Lung (tissue), 12 donors: ENCODE results near the gene TEKT1. TPM values are rescaled to one million over a fixed set of nuclear protein-coding genes. Genes with fewer than 3 reads are reported as not detected.
"Not testable (repeated sequence)": the region's sequence is repeated elsewhere in the genome, so short reads cannot be mapped to it uniquely, and the experiment has no call there.

Experiments
- ATAC-seq: fragments of 200-7000 bp; cut with Tn5 transposase; one replicate; pipeline ENCODE4 v1.9.1; 2020; ENCODE audit warnings: moderate number of reproducible peaks; ENCODE audit not compliant: insufficient read depth, low FRiP score
- DNase-seq, 3 donors: peaks; one replicate each; pipeline ENCODE4 v3.0.0-alpha.2; 2013 to 2017
- H3K27ac ChIP-seq, 2 donors: one replicate each; pipeline ENCODE4 v1.5.1; 2013; ENCODE audit warnings: mild to moderate bottlenecking in 2 of 2, moderate library complexity in 2 of 2, control low read depth in 1 of 2, inconsistent platforms in 1 of 2, low read depth in 1 of 2, low read length in 1 of 2
- H3K27me3 ChIP-seq, 3 donors: one replicate each; pipeline ENCODE4 v1.5.1; 2013; ENCODE audit warnings: low read length in 2 of 3; ENCODE audit not compliant: control insufficient read depth in 3 of 3, insufficient read depth in 3 of 3
- H3K36me3 ChIP-seq, 4 donors: one replicate each; pipeline ENCODE4 v1.5.1; 2013; ENCODE audit warnings: low read length in 4 of 4, mild to moderate bottlenecking in 1 of 4, moderate library complexity in 1 of 4; ENCODE audit not compliant: control insufficient read depth in 4 of 4, insufficient read depth in 4 of 4
- H3K4me1 ChIP-seq, 5 donors: one replicate each; pipeline ENCODE4 v1.5.1; 2013; ENCODE audit warnings: low read length in 5 of 5, mild to moderate bottlenecking in 2 of 5, moderate library complexity in 1 of 5; ENCODE audit not compliant: control insufficient read depth in 5 of 5, insufficient read depth in 5 of 5
- H3K4me3 ChIP-seq: one replicate; pipeline ENCODE4 v1.5.1; 2013; ENCODE audit warnings: mild to moderate bottlenecking, control low read depth, moderate library complexity
- H3K9ac ChIP-seq, 2 donors: one replicate each; pipeline ENCODE4 v1.5.1; 2013; ENCODE audit warnings: low read length in 2 of 2, control low read depth in 1 of 2; ENCODE audit not compliant: insufficient read depth in 1 of 2
- H3K9me3 ChIP-seq, 4 donors: one replicate each; pipeline ENCODE4 v1.5.1; 2013; ENCODE audit warnings: low read length in 3 of 4, mild to moderate bottlenecking in 1 of 4, moderate library complexity in 1 of 4; ENCODE audit not compliant: control insufficient read depth in 4 of 4, insufficient read depth in 3 of 4
- WGBS, 2 donors: extraction: QIAGEN DNeasy Blood & Tissue Kit; methylation state at CpG; one replicate each; pipeline ENCODE4 v1.1.7; 2013; 5-methylcytosine and 5-hydroxymethylcytosine counted together
- polyA plus RNA-seq, 2 donors: library from polyadenylated mRNA; stranded (reverse); fragments of 200-250 nt; gene quantifications; one replicate each; pipeline ENCODE4 v1.2.1, GENCODE V29; 2013
- total RNA-seq, 2 donors: library from RNA; depleted of rRNA in 1 of 2; stranded (reverse); fragments of >200 nt in 1 of 2; gene quantifications; one replicate each; pipeline ENCODE4 v1.2.1, GENCODE V29; 2014 to 2021
- TF ChIP-seq, protein P1 (sequence below): IDR thresholded peaks from 2 replicates; pipeline ENCODE4 v1.5.1; 2012; ENCODE audit warnings: mild to moderate bottlenecking; ENCODE audit errors: control extremely low read depth, extremely low read depth
- donor health status: control.
- donor health status: control.
- donor health status: Bipolar disorder and iron deficiency.
- donor health status: healthy.
- donor health status: DM: yes; HTN: yes; CAD: no.

Gene TEKT1
- total and polyA plus RNA-seq, 4 donors: 9.3 to 24.8 (median 14.9) TPM

DNA sequence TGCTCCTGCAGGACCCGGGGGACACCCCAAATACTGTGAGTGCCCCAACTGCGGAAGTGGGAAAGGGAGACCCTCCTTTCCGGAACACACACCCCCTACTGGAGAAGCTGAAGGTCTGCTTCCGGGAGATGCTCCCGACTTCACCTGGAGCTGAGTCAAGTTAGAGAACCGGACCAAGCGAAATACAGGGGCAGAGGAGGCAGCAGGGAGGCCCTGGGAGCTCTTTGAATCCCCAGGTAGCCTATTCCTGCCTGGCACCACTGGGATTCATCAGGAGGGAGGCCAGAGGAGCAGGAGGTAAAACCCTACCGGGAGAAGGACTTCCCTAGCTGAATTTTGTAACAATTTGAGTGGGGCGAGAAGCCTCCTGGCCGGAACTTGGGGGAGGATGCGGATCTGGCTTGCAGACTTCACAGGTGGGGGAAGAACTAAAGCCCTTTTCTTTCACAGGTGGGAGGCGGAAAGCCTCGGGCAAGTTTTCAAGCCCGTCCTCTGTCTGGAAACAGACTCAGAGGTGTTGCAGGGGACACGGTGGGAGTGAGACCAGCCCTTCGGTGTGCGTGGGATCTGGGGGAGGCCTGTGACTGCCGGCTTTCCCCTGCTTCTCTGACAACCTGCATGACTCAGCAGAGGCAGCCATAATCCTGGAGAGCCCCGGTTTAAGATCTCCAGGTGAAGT, 22.4 kb upstream of the TEKT1 start:
- ATAC-seq: no peak
- H3K27me3 ChIP-seq: peaks cover 0 to 3% (median 0%) of the 10 kb centered on the region in 3 donors
- H3K36me3 ChIP-seq: no peaks in the 10 kb centered on the region
- WGBS, 2 donors: 26 to 30% methylated on average over 19 of the region's 19 CpGs
- peak overlapping the region in 1 of 2 donors; percentile 4 for H3K9ac ChIP-seq
- no peaks in the 10 kb centered on the region for H3K9me3 ChIP-seq
- TF ChIP-seq, protein P1, sequence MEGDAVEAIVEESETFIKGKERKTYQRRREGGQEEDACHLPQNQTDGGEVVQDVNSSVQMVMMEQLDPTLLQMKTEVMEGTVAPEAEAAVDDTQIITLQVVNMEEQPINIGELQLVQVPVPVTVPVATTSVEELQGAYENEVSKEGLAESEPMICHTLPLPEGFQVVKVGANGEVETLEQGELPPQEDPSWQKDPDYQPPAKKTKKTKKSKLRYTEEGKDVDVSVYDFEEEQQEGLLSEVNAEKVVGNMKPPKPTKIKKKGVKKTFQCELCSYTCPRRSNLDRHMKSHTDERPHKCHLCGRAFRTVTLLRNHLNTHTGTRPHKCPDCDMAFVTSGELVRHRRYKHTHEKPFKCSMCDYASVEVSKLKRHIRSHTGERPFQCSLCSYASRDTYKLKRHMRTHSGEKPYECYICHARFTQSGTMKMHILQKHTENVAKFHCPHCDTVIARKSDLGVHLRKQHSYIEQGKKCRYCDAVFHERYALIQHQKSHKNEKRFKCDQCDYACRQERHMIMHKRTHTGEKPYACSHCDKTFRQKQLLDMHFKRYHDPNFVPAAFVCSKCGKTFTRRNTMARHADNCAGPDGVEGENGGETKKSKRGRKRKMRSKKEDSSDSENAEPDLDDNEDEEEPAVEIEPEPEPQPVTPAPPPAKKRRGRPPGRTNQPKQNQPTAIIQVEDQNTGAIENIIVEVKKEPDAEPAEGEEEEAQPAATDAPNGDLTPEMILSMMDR: no peak
- peak in 2 of 3 donors; percentile 13 to 15 for DNase-seq
- H3K4me3 ChIP-seq: no peak overlapping the region
- H3K4me1 ChIP-seq: no peaks in the 10 kb centered on the region
- H3K27ac ChIP-seq: peak overlapping the region in 1 of 2 donors; percentile 13

DNA sequence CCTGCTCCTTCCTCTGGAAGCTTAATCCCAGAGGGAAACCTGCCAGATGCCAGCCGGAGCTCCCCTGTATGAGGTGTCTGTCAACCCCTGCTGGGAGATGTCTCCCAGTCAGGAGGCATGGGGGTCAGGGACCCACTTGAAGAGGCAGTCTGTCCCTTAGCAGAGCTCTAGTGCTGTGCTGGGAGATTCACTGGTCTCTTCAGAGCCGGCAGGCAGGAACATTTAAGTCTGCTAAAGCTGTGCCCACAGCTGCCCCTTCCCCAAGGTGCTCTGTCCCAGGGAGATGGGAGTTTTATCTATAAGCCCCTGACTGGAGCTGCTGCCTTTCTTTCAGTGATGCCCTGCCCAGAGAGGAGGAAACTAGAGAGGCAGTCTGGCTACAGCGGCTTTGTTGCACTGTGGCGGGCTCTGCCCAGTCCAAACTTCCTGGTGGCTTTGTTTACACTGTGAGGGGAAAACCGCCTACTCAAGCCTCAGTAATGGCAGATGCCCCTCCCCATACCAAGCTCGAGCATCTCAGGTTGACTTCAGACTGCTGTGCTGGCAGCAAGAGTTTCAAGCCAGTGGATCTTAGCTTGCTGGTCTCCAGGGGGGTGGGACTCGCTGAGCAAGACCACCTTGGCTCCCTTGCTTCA, 17.1 kb upstream of the TEKT1 start:
- not testable (repeated sequence) for ATAC-seq, H3K36me3 ChIP-seq, H3K9me3 ChIP-seq, H3K27me3 ChIP-seq, H3K9ac ChIP-seq, H3K4me1 ChIP-seq, H3K27ac ChIP-seq, H3K4me3 ChIP-seq, DNase-seq
- WGBS, 2 donors: 54 to 74% methylated on average over 7 of the region's 7 CpGs

DNA sequence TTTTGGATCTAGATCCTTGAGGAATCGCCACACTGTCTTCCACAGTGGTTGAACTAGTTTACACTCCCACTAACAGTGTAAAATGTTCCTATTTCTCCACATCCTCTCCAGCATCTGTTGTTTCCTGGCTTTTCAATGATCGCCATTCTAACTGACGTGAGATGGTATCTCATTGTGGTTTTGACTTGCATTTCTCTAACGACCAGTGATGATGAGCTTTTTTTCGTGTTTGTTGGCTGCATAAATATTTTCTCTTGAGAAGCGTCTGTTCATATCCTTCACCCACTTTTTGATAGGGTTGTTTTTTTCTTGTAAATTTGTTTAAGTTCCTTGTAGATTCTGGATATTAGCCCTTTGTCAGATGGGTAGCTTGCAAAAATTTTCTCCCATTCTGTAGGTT, 14.6 kb upstream of the TEKT1 start:
- not testable (repeated sequence) for H3K9me3 ChIP-seq, ATAC-seq
- WGBS, 2 donors: 16 to 49% methylated on average over 6 of the region's 6 CpGs

DNA sequence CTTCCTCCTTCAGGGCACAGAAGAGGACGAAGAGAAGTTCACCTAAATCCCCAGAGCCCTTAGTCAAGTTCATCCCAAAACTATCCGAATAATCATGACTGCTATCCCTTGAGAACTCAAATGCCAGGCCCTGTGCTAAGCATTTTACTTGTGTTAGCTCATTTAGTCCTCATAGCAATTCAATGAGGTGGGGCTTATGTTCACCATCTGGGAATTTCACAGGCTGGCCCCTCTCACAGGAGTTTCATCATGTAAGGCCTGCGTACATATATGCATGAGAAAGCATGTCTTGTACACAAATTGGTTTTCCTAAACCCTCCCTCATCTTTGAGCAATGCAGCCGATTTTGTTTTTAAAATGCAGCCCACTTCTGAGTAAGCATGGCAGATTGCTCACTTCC, 12.9 kb upstream of the TEKT1 start:
- DNase-seq: peak; percentile 15 to 52 (median 28)
- ATAC-seq, H3K4me3 ChIP-seq, H3K9me3 ChIP-seq, H3K9ac ChIP-seq, H3K4me1 ChIP-seq, H3K27ac ChIP-seq, H3K36me3 ChIP-seq: not testable (repeated sequence)
- peaks cover 0 to 15% (median 8%) of the 10 kb centered on the region in 3 donors for H3K27me3 ChIP-seq
- WGBS, 2 donors: 63 to 69% methylated on average over 4 of the region's 4 CpGs

More for the DNA sequence above, 14.6 kb upstream of the TEKT1 start:
- not testable (repeated sequence) for H3K4me1 ChIP-seq, DNase-seq, H3K9ac ChIP-seq, H3K27ac ChIP-seq, H3K4me3 ChIP-seq, H3K36me3 ChIP-seq
- H3K27me3 ChIP-seq: peaks cover 0 to 11% (median 5%) of the 10 kb centered on the region in 3 donors

DNA sequence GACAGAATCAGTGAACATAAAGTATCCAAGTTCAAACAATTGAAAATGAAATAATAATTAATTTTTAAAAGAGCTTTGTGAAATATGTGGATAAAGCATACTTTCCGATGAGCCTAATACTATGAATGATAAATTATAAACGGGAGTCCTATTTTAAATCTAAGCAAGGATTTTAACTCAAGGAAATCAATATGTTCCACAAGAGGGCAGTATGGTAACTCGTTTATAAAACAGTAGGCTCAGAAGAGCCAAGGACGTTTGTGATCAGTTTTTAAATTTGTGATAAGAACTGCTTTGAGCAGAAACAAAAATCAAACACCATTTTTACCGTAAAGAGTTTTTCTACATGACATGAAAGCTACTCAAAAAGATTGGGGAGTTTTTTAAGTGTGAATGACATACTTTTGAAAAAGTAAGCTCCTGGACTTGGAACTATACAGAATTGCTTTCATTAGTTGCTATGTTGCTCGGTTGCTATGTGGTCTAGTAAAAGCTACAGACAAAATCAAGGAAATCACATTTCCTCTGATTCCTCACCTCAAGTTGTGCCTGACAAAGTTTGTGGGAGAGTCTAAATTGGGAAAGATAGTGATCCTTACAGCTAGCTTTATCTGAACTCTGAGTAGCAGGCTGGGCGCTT, 11.8 kb upstream of the TEKT1 start:
- 18 to 24% methylated on average over 7 of the region's 7 CpGs for WGBS, 2 donors
- H3K9me3 ChIP-seq: no peaks in the 10 kb centered on the region
- ATAC-seq (no peak), DNase-seq (peak; percentile 13 to 74 (median 74))
- H3K4me1 ChIP-seq: no peaks in the 10 kb centered on the region
- peaks cover 0 to 22% (median 8%) of the 10 kb centered on the region in 3 donors for H3K27me3 ChIP-seq
- no peaks in the 10 kb centered on the region for H3K36me3 ChIP-seq
- no peak overlapping the region for H3K27ac ChIP-seq
- H3K4me3 ChIP-seq: no peak overlapping the region
- TF ChIP-seq, protein P1: peak; percentile 16
- H3K9ac ChIP-seq: no peak overlapping the region

DNA sequence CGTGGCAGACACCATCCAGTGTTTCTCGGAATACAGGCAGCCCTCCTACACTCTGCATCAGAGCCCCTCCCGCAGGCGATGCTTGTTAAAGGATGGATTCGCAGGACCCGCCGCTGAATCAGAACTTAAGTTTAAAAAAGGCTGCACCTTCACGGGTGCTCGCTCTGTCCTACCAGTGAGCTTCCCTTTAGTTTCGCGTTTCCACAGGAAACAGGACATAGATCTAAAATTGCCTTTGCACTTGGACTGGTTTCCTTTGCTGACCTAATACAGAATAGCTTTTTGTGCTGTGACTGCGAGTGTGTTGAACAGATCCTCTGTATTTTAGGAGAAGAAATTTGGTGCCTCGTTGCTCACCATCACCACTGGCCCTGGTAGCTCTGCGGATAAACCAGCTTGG, 10.2 kb upstream of the TEKT1 start:
- not testable (repeated sequence) for ATAC-seq, H3K27ac ChIP-seq, H3K4me3 ChIP-seq, H3K9me3 ChIP-seq, H3K4me1 ChIP-seq, DNase-seq, H3K36me3 ChIP-seq, H3K9ac ChIP-seq
- WGBS, 2 donors: 27 to 37% methylated on average over 8 to 9 of the region's 14 CpGs
- peaks cover 0 to 30% (median 8%) of the 10 kb centered on the region in 3 donors for H3K27me3 ChIP-seq
